ENCODE measurements around the gene ZBTB37. TPM values are rescaled to one million over a fixed set of nuclear protein-coding genes. Genes with fewer than 3 reads are reported as not detected.

Gene ZBTB37
- total and polyA plus RNA-seq, 2 of the 4 experiments (the other 2 are of a cell fraction): 1.0 to 13.1 TPM

- peaks cover 18% of the 10 kb centered on the region for H4K20me1 ChIP-seq (ENCODE audit: insufficient read depth, low read length)
- H4K91ac ChIP-seq (ENCODE audit: insufficient read depth, low read depth, low read length): no peak overlapping the region
- intact Hi-C loops (cut with micrococcal nuclease): no loop called here
- CTCF ChIA-PET: interaction anchor here (2.7 kb wide), 1 partner anchor 8 kb away, joined by 8 read pairs; no protein-coding TSS in a partner anchor
- H3K56ac ChIP-seq (ENCODE audit: extremely low read depth, insufficient read depth, low read length): no peak overlapping the region
- peak overlapping the region; percentile 57; the same call in 1 of the 2 replicates for H3K18ac ChIP-seq (ENCODE audit: low read depth, low read length)
- no peaks in the 10 kb centered on the region for H3K27me3 ChIP-seq (ENCODE audit: control insufficient read depth, insufficient read depth, low read length)
- H3K4me2 ChIP-seq (ENCODE audit: low read depth, low read length): no peak overlapping the region
- no peak overlapping the region for H3K4me3 ChIP-seq (ENCODE audit: insufficient read depth, low read depth, low read length)
- H3K4ac ChIP-seq (ENCODE audit: low read depth, low read length): no peak overlapping the region; the same call in 1 of the 2 replicates
- H3K9me3 ChIP-seq (ENCODE audit: control insufficient read depth, insufficient read depth, low read length): no peaks in the 10 kb centered on the region
- H2BK5ac ChIP-seq (ENCODE audit: low read depth, low read length, poor library complexity, severe bottlenecking): peak overlapping the region; percentile 90
- no peak overlapping the region for H2BK20ac ChIP-seq (ENCODE audit: low read depth, low read length)
- WGBS, 2 experiments (ENCODE audit: extremely low coverage in 2 of 2, insufficient read length in 1 of 2): no CpG with 5 or more reads among the region's 4 CpGs
- POLR2A ChIA-PET (ENCODE audit: unreplicated experiment): interaction anchor here (0.6 to 1.0 kb wide), 2 partner anchors 11 to 29 kb away, joined by 3 to 4 read pairs; partner anchors contain the start of gene ZBTB37
- peaks cover 13% of the 10 kb centered on the region for H3K36me3 ChIP-seq (ENCODE audit: control insufficient read depth, insufficient read depth, low read length)
- H2BK15ac ChIP-seq (ENCODE audit: low read depth, low read length): no peak overlapping the region; the same call in 2 of the 3 replicates
- no peak overlapping the region for H4K5ac ChIP-seq (ENCODE audit: low read depth, low read length)
- no peak for DNase-seq
- H2AK9ac ChIP-seq (replicated peaks; ENCODE audit: low read depth, low read length, poor library complexity): no peak overlapping the region
- in situ Hi-C loops (cut with MboI; ENCODE audit: low sequenced_read_pairs): no loop called here
- H3K9me1 ChIP-seq (ENCODE audit: insufficient read depth, low read length): peaks cover 5% of the 10 kb centered on the region; the same call in 1 of the 2 replicates
- peaks cover 16% of the 10 kb centered on the region for H3K4me1 ChIP-seq (ENCODE audit: control insufficient read depth, insufficient read depth, low read length)
- no peak overlapping the region for H2AFZ ChIP-seq (replicated peaks; ENCODE audit: low read length, poor library complexity)
- H2BK120ac ChIP-seq (ENCODE audit: low read depth, low read length): no peak overlapping the region
- H3K79me1 ChIP-seq (ENCODE audit: low read depth in 1 of 2, low read length in 2 of 2): peaks cover 5 to 31% of the 10 kb centered on the region in 2 experiments; a peak in 2 of 4 replicates
- H3K27ac ChIP-seq (ENCODE audit: insufficient read depth, low read length): peak overlapping the region; percentile 66; the same call in 1 of the 2 replicates
- peak overlapping the region in 1 of 2 experiments; percentile 22; a peak in 2 of 4 replicates for H4K8ac ChIP-seq (ENCODE audit: low read depth in 2 of 2, low read length in 2 of 2)
- H3K14ac ChIP-seq (replicated peaks; ENCODE audit: low read depth, low read length): 0 out of 2 replicates have a peak overlapping the region, but pooled peaks have one; percentile 2
- H2AK5ac ChIP-seq (ENCODE audit: low read depth, low read length): peak overlapping the region; percentile 56; the same call in 1 of the 2 replicates
- H3K9ac ChIP-seq (ENCODE audit: low read depth, low read length): no peak overlapping the region
- no peak overlapping the region; the same call in 1 of the 2 replicates for H3K23ac ChIP-seq (ENCODE audit: low read depth, low read length)
- ATAC-seq (ENCODE audit: low read depth): no peak
- BruUV-seq (replicated peaks): no TSS peak
- dilution Hi-C loops (cut with HindIII; ENCODE audit: low sequenced_read_pairs, unreplicated experiment): no loop called here
- no peak for TF ChIP-seq RAD21 (IDR thresholded peaks at IDR 0.05; ENCODE audit: low read length)
- no peak for TF ChIP-seq CEBPB (IDR thresholded peaks at IDR 0.05; ENCODE audit: low read depth, low read length)
- TF ChIP-seq CTCF (conservative IDR thresholded peaks at IDR 0.05; ENCODE audit: low read depth, low read length): no peak
- no peak for TF ChIP-seq SMC3 (IDR thresholded peaks at IDR 0.05; ENCODE audit: low read depth, low read length)
- TF ChIP-seq MAFK (IDR thresholded peaks at IDR 0.05; ENCODE audit: low read depth, low read length): no peak
- TF ChIP-seq ELK1 (IDR thresholded peaks at IDR 0.05; ENCODE audit: borderline replicate concordance, low read depth, low read length): no peak
- TF ChIP-seq MXI1 (IDR thresholded peaks at IDR 0.05; ENCODE audit: borderline replicate concordance, low read depth, low read length): no peak
- TF ChIP-seq RCOR1 (IDR thresholded peaks at IDR 0.05; ENCODE audit: insufficient replicate concordance, low read length): no peak
- TF ChIP-seq FOS (IDR thresholded peaks at IDR 0.05; ENCODE audit: low read depth, low read length): no peak
- no peak for TF ChIP-seq RFX5 (IDR thresholded peaks at IDR 0.05; ENCODE audit: low read depth, low read length)
- TF ChIP-seq MAZ (IDR thresholded peaks at IDR 0.05; ENCODE audit: borderline replicate concordance, low read depth, low read length): no peak
- no peak for TF ChIP-seq USF2 (IDR thresholded peaks at IDR 0.05; ENCODE audit: low read depth, low read length)
- no peak for TF ChIP-seq NFE2L2 (IDR thresholded peaks at IDR 0.05; ENCODE audit: low read depth, low read length)
- no peak for TF ChIP-seq POLR2A (IDR thresholded peaks at IDR 0.05; ENCODE audit: low read depth, low read length)
- TF ChIP-seq CHD1 (IDR thresholded peaks at IDR 0.05; ENCODE audit: low read depth, low read length): no peak
These were observed 10.7 kb upstream of the ZBTB37 start for GRCh38 chr1:173857363-173857917.

Measured in IMR-90 (cell line).